ENCODE data around the gene BMP8A.
"Not testable (repeated sequence)": the region's sequence is repeated elsewhere in the genome, so short reads cannot be mapped to it uniquely, and the experiment has no call there.

BMP8A gene

DNA sequence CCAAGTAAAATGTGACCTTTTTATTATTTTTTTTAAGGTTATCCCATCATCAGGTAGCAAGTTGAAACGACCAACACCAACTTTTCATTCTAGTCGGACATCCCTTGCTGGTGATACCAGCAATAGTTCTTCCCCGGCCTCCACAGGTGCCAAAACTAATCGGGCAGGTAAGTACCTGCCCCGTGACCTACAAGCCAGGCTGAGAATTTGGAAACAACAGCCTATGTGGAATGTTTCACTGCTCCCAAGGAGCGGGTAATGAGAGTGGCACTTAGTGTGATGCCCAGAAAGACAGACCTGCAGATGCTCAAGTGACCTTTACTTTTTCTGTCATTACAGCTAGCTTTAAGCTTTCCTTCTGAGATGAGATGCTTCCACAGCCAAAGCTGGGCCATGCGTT, 6.9 kb upstream of the BMP8A start:
- DNase-seq = no peak

DNA sequence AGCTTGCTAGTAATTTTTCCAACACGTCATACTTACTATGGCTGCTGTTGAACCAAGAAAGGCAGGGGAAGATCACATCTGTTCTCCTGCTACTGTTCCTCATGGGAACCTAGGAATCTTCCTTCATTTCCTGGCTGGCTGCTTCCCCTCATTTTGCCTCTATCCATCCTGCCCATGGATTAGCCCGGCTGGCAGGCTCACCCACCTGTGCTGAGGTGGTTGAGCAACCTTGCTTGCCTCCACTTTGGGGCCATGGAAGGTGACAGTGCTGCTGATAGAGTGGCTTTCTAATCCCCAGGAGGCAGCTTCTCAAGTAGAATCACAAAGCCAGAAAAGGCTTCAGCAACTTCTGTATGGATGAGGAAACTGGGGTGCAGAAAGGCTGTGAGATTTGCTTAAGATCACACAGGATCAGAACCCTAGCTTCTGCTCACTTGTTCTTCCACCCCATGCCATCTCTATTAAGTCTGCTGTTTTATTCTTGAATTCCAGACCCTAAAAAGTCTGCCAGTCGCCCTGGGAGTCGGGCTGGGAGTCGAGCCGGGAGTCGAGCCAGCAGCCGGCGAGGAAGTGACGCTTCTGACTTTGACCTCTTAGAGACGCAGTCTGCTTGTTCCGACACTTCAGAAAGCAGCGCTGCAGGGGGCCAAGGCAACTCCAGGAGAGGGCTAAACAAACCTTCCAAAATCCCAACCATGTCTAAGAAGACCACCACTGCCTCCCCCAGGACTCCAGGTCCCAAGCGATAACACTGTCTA, 6.2 kb upstream of the BMP8A start:
- DNase-seq = no peak

DNA sequence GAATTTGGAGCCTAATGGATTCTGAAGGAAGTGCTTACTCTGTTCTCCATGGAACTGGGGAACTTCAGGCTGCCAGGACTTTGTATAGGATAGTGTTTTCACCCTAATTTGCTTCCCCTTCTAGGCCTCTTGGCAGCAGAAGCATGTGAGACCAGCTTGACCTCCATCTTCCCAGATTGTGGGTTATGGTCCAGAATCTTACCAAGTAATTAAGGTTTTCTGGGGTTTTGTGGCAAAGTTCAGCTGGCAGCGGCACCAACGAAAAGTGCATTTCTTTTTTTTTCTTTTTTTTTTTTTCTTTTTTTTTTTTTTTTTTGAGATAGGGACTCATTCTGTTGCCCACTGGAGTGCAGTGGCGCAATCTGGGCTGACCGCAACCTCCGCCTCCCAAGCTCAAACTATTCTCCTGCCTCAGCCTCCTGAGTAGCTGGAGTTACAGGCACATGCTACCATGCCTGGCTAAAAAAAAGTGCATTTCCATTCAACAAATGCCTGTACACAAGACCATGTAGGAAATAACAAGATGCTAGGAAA, 3.4 kb upstream of the BMP8A start:
- DNase-seq = no peak

DNA sequence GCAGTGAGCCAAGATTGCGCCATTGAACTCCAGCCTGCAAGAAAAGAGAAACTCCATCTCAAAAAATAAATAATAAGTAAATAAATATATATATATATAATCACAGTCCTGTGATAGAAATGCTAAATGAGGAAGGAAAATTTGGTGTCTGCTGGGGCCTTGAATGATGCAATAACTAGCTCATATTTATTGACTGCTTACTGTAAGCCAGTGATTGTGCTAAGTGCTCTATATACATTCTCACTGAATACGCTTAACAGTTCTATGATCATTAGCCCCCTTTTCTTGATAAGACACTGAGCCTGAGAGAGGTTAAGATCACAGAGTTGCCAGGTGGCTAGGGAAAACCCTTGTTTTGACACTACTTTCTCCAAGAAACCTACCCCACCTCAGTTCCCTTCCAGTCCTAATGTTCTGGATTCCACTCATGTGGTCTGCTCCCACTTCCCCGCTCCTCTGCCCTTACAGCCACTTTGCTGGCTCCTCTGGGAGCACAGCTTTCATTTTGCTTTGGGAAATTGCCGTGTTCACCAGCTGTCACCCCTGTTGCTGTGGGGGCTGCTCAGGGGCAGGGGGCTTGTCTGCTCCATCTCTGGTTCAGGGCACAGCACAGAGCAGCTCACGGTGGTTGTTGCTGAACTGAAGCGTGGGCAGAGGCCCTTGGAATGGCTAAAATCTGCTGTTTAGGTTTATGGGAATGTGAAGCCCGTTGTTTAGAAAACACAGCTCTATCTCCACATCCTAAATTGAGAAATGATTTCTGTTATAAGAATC, 2.5 kb upstream of the BMP8A start:
- no peak for DNase-seq

DNA sequence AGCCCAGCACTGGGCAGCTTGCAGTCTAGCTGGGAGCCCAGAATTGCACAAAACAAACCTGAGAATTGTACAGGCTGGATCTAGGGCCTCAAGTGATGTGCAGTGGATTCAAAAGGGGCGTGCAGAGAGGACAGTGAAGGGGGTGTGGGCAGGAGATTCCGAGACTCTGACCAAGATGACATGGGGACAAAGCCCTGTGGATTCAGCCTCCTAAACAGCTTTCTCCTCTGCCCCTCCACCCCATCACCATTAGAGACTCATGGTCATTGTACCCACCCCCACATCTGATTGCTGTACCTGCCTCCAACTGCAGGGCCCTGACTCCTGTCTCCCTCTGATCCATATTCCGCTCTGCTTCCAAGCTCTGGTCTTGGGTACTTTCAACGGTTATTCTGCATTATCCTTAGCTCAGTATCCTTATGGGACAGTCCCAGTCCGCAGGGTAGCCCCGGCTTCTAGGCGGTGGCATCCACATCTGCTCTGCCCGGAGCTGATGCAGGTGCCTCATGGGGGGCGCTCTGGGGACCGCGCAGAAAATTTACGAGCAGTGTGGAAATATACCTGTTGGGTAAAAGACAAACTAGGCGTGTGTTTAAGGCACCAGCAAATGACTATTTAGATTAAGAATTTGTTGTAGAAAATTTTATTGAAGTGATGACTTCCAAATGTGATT, 1.7 kb upstream of the BMP8A start:
- DNase-seq = no peak

DNA sequence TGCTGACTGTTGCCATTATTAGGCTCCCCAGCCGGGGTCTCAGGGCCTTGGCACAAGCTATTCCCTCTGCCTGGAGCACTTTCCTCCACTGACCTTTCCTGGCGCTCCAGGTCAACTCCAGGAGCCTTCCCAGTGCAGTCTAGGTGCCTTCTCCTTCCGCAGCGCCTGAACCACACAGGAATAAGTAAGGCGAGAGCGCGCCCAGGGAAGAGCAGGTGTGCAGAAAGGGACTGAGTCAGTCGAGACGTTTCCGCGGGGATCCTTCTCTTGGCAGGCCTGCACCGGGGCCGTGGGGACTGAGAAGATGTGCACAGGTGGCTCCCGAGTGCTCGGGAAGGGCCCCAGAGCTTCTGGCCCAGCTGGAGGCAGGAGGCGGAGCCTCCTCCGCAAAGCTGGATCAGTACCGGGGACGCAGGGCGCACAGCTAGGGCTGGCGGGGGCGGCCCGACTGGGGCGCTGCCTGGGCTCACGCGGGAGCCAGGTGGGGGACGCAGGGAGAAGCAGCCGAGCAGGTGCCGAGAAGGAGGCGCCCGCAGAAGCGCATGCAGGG, 765 bp upstream of the BMP8A start:
- no peak for DNase-seq

DNA sequence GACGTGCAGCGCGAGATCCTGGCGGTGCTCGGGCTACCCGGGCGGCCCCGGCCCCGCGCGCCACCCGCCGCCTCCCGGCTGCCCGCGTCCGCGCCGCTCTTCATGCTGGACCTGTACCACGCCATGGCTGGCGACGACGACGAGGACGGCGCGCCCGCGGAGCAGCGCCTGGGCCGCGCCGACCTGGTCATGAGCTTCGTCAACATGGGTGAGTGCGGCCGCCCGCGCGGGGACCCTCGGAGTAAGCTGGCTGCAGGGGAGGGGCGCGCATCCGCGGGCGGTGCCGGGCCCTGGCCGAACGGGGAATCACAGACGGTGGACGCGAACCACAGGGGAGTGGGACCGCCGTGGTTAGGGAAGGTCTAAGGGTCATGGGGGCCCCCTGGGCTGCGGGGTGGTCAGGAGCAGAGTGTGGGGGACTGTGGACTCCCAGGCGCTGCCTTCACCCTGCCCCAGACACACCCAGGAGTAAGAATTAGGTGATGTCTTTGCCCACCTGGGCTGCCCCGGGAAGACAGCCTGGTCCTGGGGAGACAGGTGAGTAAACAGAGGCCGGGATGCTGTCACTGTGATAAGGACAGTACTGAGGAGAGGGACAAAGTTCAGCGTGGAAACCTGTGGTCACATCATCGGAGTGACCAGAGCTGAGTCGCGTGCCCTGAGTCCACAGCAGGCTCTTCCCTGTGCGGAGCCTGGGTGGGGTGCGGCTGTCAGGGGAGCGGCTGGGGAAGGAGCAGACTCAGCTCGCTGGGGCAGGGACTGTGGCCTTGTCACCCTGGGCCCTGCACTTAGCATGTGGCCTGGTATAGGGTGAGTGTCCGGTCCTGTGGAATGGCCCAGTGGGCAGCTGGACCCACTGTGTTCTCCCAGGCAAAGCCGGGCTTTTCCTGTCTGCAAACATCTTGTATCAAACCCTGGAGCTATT, 944 bp downstream of the BMP8A start:
- DNase-seq = not testable (repeated sequence)

DNA sequence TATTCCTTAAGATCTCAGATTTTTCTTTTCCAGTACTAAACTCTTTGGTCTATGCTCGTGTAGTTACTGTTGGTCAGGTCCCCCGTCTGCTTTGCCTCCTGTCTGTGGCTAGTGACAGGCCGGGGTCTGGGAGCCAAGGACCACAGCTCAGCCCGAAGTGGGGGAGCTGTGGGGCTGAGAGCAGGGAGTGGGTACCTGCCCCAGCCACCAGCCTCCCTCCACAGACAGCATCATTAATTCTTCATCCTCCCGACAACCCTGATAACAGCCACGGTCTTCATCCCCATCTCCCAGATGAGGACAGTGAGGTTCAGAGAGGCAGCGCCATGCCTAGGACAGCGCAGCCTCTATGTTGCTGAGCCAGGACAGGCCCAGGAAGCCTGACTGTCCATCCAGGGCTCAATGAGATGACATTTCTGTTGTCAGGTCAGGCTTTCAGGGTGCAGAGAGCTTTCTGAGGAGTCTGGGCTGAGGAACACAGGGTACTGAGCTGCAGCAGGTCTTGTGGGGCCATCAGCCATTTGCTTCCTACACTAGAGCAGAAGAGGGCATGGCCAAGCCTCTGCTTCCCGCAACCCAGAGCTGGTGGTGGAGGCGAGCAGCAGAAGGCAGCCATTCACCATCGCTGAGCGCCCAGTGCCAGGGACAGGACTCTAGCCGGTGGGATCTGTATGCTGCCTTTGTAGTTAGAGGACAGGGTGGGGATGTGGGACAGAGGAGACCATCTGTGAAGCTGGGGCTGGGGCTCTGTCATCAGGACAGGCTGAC, 1.8 kb downstream of the BMP8A start:
- DNase-seq = not testable (repeated sequence)

DNA sequence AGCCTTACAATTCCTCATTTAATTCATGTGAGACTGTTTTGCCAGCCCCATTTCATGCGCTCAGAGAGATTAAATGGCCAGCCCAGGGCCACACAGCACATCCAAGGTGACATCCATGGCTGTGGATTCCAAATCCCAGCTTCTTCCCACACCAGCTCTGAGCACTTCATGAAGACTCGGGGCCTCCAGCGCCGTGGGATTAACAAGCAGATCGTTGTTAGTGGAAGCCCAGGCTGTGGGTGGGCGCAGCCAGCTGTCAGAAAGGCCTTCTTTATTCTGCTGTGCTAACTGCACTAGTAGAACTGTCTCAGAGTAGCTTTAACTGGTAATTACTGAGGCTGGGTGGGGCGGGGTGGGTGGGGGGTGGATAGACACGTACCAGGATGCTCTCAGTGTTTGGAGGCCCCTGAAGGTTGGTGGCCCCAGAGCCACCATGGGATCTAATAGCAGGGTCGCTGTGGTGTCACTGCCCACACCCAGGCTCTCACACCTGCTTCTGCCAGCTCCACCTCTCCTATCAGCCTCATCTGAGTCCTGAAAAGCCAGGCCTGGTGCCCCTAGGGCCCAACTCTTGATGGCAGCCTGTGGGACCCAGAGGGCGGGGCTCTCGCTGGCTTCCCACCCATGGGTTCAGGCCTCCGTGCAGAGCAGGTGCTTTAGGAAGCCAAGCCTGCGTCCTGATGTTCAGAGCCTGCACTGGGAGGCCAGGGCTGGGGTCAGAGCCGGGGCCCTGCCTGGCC, 3.4 kb downstream of the BMP8A start:
- no peak for DNase-seq

DNA sequence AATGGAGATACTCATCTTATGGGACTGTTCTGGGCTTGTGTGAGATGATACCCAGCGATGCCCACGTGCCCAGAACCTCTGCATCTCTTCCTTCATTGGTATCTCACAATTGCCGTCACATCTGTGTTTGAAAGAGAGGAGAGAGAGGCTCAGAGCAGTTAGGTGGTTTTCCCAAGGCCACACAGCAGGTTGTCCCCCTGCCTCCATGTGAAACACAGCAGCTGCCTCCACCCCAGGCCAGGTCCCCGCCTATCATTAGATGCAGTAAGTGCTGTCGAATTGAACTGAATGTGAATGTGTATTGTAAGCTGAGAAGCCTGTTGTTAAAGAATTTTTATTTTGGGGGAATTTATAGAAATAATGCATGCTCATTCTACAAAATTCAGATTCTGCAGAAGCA, 5.1 kb downstream of the BMP8A start:
- not testable (repeated sequence) for DNase-seq

DNA sequence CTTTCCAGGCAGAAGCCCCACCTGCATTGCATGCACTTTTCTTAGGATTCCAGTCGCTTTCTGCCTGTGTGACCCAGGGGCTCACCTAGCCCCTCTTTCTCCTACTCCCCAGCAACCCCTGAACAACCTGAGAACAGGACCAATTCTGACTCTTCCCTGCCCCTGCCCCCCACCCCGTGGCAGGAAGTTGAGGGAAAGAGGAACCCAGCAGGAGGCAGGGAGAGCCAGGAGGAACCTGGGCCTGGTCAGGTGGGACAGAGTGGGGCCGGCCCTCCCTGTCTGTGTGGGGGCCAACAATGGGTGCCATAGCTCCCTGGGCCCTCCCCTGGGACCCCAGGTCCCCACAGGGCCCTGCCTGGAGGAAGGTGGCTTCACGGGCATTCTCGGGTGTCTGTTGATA, 6.1 kb downstream of the BMP8A start:
- no peak for DNase-seq

DNA sequence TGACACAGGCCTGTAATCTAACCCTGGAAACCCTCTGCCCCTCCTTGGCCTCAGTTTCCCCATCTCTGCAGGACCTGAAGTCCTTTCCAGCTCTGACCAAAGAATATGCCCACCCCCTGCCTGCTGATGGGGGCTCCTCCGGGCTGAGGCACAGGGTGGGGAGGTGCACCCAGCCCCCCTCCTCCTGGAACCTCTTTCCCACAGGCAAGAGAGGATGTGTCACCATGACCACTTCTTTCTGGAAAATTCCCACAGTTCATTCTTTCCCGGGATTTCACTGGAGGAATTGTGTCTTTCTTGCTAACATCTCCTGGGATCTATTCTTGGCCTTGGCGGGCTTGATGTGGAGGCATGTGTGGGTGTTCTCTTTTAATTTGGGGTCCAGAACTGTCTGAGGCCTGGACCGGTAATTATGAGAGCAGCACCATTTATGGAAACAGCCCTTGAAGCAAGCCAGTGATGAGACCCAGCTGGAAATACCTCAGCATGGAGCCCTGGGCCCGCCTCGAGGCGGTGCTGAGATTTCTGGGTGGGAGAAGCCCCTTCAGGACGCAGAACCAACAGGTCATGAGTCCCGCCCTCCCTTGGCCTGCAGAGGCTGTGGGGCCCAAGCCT, 6.8 kb downstream of the BMP8A start:
- DNase-seq = not testable (repeated sequence)

DNA sequence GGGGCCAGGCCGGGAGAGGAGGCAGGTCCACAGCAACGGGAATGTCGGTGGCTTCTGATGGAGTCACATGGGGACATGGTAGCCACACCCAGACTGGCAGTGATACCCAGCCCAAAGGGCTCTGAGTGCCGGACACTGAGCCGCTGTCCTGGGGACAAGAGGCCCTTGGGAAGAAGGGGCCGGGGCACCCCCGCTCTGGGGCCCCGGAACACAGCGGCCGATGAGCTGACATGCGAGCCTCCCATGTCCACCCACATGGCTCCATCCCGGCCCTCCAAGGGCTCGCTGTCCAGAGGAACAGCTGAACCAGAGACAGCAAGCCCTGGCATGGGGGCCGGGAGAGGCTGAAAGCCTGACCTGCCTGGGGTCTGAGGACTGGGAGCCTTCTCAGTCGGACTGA, 7.4 kb downstream of the BMP8A start:
- DNase-seq = not testable (repeated sequence)

DNA sequence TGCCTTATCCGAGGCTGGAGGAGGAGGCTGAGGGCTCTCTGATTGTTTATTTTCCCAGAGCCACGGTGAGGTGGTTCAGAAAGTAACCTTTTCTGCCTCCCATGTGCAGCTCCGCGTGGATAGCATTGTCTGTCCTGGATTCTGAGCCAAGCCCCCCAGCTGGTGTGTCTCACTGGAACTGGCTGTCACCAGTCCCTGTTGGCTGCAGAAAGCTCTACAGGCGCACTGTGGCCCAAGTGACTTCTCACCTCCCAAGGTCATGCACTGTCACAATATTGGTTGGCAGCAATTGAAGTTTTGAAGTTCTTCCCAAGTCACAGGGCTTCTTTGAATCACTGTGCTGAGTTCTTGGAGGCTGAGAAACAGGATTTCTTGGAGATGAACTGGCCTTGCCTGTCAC, 8.2 kb downstream of the BMP8A start:
- no peak for DNase-seq

DNA sequence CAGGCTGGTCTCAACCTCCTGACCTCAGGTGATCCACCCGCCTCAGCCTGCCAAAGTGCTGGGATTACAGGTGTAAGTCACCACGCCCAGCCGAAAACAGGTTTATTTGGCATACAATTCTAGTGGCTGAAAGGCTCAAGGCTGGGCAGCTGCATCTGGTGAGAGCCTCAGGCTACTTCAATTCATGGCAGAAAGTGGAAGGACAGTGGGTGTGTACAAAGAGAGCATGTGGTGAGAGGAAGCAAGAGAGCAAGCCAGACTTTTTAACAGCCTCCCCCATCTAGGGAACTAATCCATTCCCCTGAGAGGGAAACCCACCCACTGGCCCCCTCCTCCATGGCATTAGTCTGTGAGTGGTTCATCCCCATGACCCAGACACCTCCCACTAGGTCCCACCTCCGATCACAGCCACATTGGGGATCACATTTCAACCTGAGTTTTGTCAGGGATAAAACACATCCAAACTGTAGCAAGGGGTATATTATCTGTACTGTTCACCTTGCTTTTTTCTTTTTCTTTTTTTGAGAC, 9.5 kb downstream of the BMP8A start:
- DNase-seq = no peak

DNA sequence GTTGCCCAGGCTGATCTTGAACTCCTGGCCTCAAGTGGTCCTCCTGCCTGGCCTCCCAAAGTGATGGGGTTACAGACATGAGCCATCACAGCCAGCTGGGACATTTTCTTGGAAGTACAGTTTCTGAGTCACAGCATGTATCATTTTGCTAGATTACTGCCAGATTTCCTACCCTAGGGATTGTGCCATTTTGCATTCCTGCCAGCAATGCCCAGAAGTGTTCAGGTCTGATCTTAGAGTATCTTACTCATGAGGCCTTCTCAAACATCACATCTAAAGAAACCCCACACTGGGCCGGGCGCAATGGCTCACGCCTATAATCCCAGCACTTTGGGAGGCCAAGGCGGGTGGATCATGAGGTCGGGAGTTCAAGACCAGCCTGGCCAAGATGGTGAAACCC, 10.2 kb downstream of the BMP8A start:
- DNase-seq = no peak

DNA sequence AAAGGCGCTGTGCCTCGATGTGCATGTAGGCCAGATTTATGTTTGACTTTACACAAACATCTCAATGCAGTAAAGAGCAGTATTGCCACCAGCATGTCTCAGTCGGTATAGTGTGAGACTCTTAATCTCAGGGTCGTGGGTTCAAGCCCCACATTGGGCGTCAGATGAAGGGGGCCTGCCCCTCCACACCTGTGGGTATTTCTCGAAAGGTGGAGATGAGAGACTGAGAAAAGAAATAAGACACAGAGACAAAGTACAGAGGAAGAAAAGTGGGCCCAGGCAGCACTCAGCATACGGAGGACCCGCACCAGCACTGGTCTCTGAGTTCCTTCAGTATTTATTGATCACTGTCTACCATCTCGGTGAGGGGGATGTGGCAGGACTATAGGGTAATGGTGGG, 13.0 kb downstream of the BMP8A start:
- DNase-seq = not testable (repeated sequence)

DNA sequence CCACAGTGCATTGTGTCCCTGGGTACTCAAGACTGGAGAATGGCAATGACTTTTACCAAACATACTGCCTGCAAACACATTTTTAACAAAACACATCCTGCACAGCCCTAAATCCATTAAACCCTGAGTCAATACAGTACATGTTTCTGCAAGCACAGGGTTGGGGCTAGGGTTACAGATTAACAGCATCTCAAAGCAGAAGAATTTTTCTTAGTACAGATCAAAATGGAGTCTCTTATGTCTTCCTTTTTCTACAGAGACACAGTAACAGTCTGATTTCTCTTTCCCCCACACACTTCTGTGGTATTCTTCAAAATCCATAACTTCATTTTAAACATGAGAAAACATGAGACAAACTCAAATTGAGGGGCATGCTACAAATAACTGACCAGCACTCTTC, 13.9 kb downstream of the BMP8A start:
- DNase-seq = no peak

DNA sequence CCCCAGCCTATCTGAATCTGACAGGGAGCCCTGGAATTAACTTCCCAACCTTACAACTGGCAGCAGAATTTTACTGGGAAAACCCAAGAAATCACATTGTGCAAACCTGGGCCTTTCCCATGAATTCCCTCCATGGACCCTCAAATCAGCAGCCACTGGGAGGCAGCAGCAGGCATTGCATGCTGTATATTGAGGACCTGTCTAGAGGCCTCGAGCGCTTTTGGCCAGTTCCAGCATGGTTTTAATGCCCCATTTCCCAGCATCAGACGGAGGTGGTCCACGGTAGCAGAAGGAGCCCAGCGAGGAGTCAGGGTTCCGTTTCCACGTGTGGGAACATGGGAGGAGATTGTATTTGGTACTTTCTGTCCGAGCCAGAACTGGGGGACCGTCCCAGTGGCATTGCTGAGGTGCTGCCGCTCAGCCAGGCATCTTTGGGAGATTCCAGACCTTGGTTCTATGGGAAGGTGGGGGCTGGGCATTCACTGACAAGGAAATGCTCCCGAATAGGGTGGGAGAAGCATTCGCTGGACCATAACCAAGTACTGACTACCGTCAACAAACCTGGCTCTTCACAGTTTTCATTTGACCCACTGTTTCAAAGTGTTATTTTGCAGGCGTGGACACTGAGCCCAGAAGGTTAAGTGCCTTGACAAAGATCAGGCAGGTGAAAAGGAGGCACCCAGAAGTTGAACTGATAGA, 15.9 kb downstream of the BMP8A start:
- no peak for DNase-seq
